DOHH2 (cell line): Measurements from ENCODE around the gene C12orf75.

Source experiments
- H3F3A ChIP-seq: fragments of 200-600 bp; sonication (generic), shearing (Covaris generic); 2 replicates; pipeline ENCODE4 v1.6.0; 2016; ENCODE audit warnings: antibody characterized with exemption, mild to moderate bottlenecking; ENCODE audit not compliant: control insufficient read depth, insufficient read depth
- H3K27ac ChIP-seq: fragments of 200-600 bp; sonication (generic); 2 replicates; pipeline ENCODE4 v1.5.1; 2014; ENCODE audit warnings: low read depth, mild to moderate bottlenecking, low read length, moderate library complexity
- H3K27me3 ChIP-seq: fragments of 200-600 bp; sonication (generic); 2 replicates; pipeline ENCODE4 v1.6.1; 2014; ENCODE audit warnings: mild to moderate bottlenecking, low read length, mixed read lengths; ENCODE audit not compliant: control insufficient read depth
- H3K36me3 ChIP-seq: fragments of 200-600 bp; sonication (generic); 2 replicates; pipeline ENCODE4 v1.6.1; 2014; ENCODE audit warnings: mild to moderate bottlenecking, low read length, moderate library complexity, mixed read lengths; ENCODE audit not compliant: control insufficient read depth
- H3K4me1 ChIP-seq: fragments of 200-600 bp; sonication (generic); 2 replicates; pipeline ENCODE4 v1.6.1; 2014; ENCODE audit warnings: mild to moderate bottlenecking, low read length, mixed read lengths; ENCODE audit not compliant: control insufficient read depth
- H3K4me2 ChIP-seq: fragments of 200-600 bp; sonication (generic); 2 replicates; pipeline ENCODE4 v1.6.0; 2014; ENCODE audit warnings: mild to moderate bottlenecking, low read length, moderate library complexity
- H3K4me3 ChIP-seq: fragments of 200-600 bp; sonication (generic); 2 replicates; pipeline ENCODE4 v1.5.1; 2014; ENCODE audit warnings: mild to moderate bottlenecking, low read length, mixed read lengths
- H3K79me2 ChIP-seq: fragments of 200-600 bp; sonication (generic); 2 replicates; pipeline ENCODE4 v1.6.1; 2014; ENCODE audit warnings: mild to moderate bottlenecking, low read length, mixed read lengths; ENCODE audit not compliant: control insufficient read depth
- H3K9me2 ChIP-seq: fragments of 200-600 bp; sonication (generic); replicated peaks from 2 replicates; pipeline ENCODE4 v1.6.1; 2014; ENCODE audit warnings: mild to moderate bottlenecking, low read length, mixed read lengths; ENCODE audit not compliant: control insufficient read depth
- H3K9me3 ChIP-seq: fragments of 200-600 bp; sonication (generic); 2 replicates; pipeline ENCODE4 v1.6.1; 2014; ENCODE audit warnings: antibody characterized with exemption, low read length, mixed read lengths; ENCODE audit not compliant: control insufficient read depth, insufficient read depth
- H4K20me1 ChIP-seq: fragments of 200-600 bp; sonication (generic); 2 replicates; pipeline ENCODE4 v1.6.0; 2014; ENCODE audit warnings: low read depth, mild to moderate bottlenecking, antibody characterized with exemption, low read length, moderate library complexity; ENCODE audit not compliant: control insufficient read depth, insufficient read depth
- EZH2phosphoT487 ChIP-seq: fragments of 200-600 bp; sonication (generic); IDR thresholded peaks from 2 replicates; pipeline ENCODE4 v1.6.1; 2017; ENCODE audit warnings: borderline replicate concordance, mild to moderate bottlenecking, antibody characterized with exemption, low read length, moderate library complexity, mixed read lengths
- TF ChIP-seq, protein P1 (sequence below): fragments of 200-600 bp; sonication (generic); IDR thresholded peaks from one replicate; pipeline ENCODE4 v1.5.1; 2014; ENCODE audit warnings: antibody characterized with exemption, mild to moderate bottlenecking, low read depth, low read length; ENCODE audit not compliant: poor library complexity, severe bottlenecking

Gene C12orf75

DNA sequence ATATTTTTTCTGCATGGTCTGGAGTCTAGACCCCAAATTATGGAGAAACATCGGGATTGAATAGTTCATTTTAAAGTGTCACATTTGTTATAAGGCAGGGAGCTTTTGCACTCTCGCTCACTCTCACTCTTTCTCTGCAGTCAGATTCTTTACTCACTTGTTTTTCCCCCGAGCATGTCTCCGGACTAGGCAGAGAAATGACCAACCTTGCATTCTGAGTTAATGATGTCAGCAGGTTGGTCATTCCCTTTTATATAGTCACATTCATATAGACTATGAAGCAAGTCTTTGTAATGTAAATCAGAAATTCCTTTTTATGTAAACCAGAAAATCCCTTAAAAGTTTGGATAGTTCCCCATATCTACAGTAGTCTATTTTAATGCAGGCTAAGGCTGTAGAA is 4.1 kb downstream of the C12orf75 start:
- Histone ChIP-seq H3F3A (peaks cover 4% of the 10 kb centered on the region), H3K9me2 (no peaks in the 10 kb centered on the region), H3K79me2 (peaks cover 87% of the 10 kb centered on the region), H3K4me1 (peaks cover 66% of the 10 kb centered on the region), H3K27ac (no peak overlapping the region), H3K36me3 (peaks cover 53% of the 10 kb centered on the region), H4K20me1 (peaks cover 11% of the 10 kb centered on the region), H3K9me3 (peaks cover 5% of the 10 kb centered on the region; the same call in 1 of the 2 replicates), H3K27me3 (no peaks in the 10 kb centered on the region), H3K4me2 (peak overlapping the region; percentile 52), H3K4me3 (peak overlapping the region; percentile 18; the same call in 1 of the 2 replicates)
- TF ChIP-seq EZH2phosphoT487 = no peak
- TF ChIP-seq, protein P1, sequence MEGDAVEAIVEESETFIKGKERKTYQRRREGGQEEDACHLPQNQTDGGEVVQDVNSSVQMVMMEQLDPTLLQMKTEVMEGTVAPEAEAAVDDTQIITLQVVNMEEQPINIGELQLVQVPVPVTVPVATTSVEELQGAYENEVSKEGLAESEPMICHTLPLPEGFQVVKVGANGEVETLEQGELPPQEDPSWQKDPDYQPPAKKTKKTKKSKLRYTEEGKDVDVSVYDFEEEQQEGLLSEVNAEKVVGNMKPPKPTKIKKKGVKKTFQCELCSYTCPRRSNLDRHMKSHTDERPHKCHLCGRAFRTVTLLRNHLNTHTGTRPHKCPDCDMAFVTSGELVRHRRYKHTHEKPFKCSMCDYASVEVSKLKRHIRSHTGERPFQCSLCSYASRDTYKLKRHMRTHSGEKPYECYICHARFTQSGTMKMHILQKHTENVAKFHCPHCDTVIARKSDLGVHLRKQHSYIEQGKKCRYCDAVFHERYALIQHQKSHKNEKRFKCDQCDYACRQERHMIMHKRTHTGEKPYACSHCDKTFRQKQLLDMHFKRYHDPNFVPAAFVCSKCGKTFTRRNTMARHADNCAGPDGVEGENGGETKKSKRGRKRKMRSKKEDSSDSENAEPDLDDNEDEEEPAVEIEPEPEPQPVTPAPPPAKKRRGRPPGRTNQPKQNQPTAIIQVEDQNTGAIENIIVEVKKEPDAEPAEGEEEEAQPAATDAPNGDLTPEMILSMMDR = no peak

GRCh38 chr12:105335856-105336255 is 5.4 kb downstream of the C12orf75 start:
- H3K27me3 ChIP-seq = no peaks in the 10 kb centered on the region
- H3K27ac ChIP-seq = peak overlapping the region; percentile 42
- H3K9me2 ChIP-seq = no peaks in the 10 kb centered on the region
- no peaks in the 10 kb centered on the region for H3F3A ChIP-seq
- peaks cover 13% of the 10 kb centered on the region for H3K9me3 ChIP-seq
- TF ChIP-seq EZH2phosphoT487 = no peak
- TF ChIP-seq, protein P1 = no peak
- peaks cover 63% of the 10 kb centered on the region for H3K4me1 ChIP-seq
- peak overlapping the region; percentile 52 for H3K4me2 ChIP-seq
- peaks cover 11% of the 10 kb centered on the region for H4K20me1 ChIP-seq
- H3K36me3 ChIP-seq = peaks cover 66% of the 10 kb centered on the region
- H3K79me2 ChIP-seq = peaks cover 100% of the 10 kb centered on the region
- peak overlapping the region; percentile 37 for H3K4me3 ChIP-seq

DNA sequence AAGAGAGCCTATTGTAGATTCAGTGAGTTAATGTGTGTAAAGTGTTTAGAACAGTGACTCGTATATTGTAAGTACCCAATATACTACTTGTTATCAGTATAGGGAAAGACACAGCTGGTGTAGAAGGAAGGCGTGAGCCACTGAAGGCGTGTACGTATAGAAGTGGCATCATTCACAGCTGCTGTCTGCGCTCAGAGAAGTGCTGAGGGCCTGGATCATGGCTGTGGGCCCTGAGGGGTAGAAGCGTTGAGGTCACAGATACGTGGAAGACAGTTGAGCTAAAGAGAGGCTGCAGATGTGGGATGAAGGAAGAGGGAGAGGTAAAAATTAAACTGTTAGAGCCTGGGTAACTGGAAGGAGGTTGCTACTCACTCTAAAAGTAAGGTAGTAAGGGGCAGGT is 5.9 kb downstream of the C12orf75 start:
- TF ChIP-seq EZH2phosphoT487 = no peak
- TF ChIP-seq, protein P1 = no peak
- peak overlapping the region; percentile 52 for H3K4me2 ChIP-seq

More for the DNA sequence above, 5.9 kb downstream of the C12orf75 start:
- Histone ChIP-seq H3K9me3 (peaks cover 18% of the 10 kb centered on the region), H3K9me2 (no peaks in the 10 kb centered on the region), H3K36me3 (peaks cover 71% of the 10 kb centered on the region), H3K27ac (peak overlapping the region; percentile 42), H3K79me2 (peaks cover 100% of the 10 kb centered on the region), H3F3A (no peaks in the 10 kb centered on the region), H3K4me1 (peaks cover 68% of the 10 kb centered on the region), H3K4me3 (peak overlapping the region; percentile 37; the same call in 1 of the 2 replicates), H3K27me3 (no peaks in the 10 kb centered on the region), H4K20me1 (peaks cover 11% of the 10 kb centered on the region)
